Endothelial cell of umbilical vein (primary cell): ENCODE results near the gene SURF6.

ENCODE experiments used
- CTCF ChIP-seq, 2 donors: IDR thresholded peaks; 1 replicate in 1 of 2; 2 replicates in 1 of 2; pipeline ENCODE4 v1.5.1; 2011; ENCODE audit warnings: low read length in 2 of 2, mild to moderate bottlenecking in 2 of 2, moderate library complexity in 2 of 2, control low read depth in 1 of 2, inconsistent platforms in 1 of 2, low read depth in 1 of 2; ENCODE audit not compliant: insufficient read depth in 1 of 2; ENCODE audit errors: extremely low read depth in 1 of 2
- EZH2 ChIP-seq: IDR thresholded peaks from 2 replicates; pipeline ENCODE4 v1.6.1; 2012; ENCODE audit warnings: borderline replicate concordance, low read depth, mild to moderate bottlenecking, moderate library complexity, low read length, inconsistent platforms; ENCODE audit not compliant: severe bottlenecking
- FOS ChIP-seq: IDR thresholded peaks from 2 replicates; pipeline ENCODE4 v1.6.1; 2011; ENCODE audit warnings: mild to moderate bottlenecking, low read length, moderate library complexity, borderline replicate concordance; ENCODE audit not compliant: insufficient read depth
- JUN ChIP-seq: IDR thresholded peaks from 2 replicates; pipeline ENCODE4 v1.6.1; 2011; ENCODE audit warnings: borderline replicate concordance, low read depth; ENCODE audit not compliant: insufficient read length, insufficient read depth
- MAX ChIP-seq: IDR thresholded peaks from 2 replicates; pipeline ENCODE4 v1.6.1; 2011; ENCODE audit not compliant: insufficient read depth, insufficient read length
- MYC ChIP-seq: IDR thresholded peaks from one replicate; pipeline ENCODE4 v1.6.1; 2011; ENCODE audit warnings: mild to moderate bottlenecking, low read depth, low read length
- POLR2A ChIP-seq: IDR thresholded peaks from 2 replicates; pipeline ENCODE4 v1.6.1; 2012; ENCODE audit warnings: low read depth, mild to moderate bottlenecking, control low read depth, low read length
- POLR2AphosphoS5 ChIP-seq: IDR thresholded peaks from 2 replicates; pipeline ENCODE4 v1.6.1; 2012; ENCODE audit warnings: low read depth, mild to moderate bottlenecking, control low read depth, low read length, moderate library complexity; ENCODE audit not compliant: insufficient read depth

GRCh38 chr9:133349965-133350616 is 14.1 kb upstream of the SURF6 start:
- TF ChIP-seq CTCF (IDR thresholded peaks at IDR 0.05; ENCODE audit: extremely low read depth in 1 of 2, insufficient read depth in 1 of 2, low read depth in 1 of 2, low read length in 2 of 2) (no peak), MYC (no peak), EZH2 (no peak), POLR2AphosphoS5 (no peak), POLR2A (peak; percentile 25), MAX (no peak), FOS (no peak), JUN (no peak)
